ENCODE data around the gene RUNX2. TPM values are rescaled to one million over a fixed set of nuclear protein-coding genes. Genes with fewer than 3 reads are reported as not detected.

RUNX2 gene
- total RNA-seq, 1 donor from 2014 or later, result not detected

- no peak overlapping the region for H3K4me3 Mint-ChIP-seq (ENCODE audit: unreplicated experiment)
- no peaks in the 10 kb centered on the region for H3K36me3 Mint-ChIP-seq (ENCODE audit: unreplicated experiment)
- H3K27me3 Mint-ChIP-seq (ENCODE audit: unreplicated experiment), result no peaks in the 10 kb centered on the region
- TF ChIP-seq, protein P1, sequence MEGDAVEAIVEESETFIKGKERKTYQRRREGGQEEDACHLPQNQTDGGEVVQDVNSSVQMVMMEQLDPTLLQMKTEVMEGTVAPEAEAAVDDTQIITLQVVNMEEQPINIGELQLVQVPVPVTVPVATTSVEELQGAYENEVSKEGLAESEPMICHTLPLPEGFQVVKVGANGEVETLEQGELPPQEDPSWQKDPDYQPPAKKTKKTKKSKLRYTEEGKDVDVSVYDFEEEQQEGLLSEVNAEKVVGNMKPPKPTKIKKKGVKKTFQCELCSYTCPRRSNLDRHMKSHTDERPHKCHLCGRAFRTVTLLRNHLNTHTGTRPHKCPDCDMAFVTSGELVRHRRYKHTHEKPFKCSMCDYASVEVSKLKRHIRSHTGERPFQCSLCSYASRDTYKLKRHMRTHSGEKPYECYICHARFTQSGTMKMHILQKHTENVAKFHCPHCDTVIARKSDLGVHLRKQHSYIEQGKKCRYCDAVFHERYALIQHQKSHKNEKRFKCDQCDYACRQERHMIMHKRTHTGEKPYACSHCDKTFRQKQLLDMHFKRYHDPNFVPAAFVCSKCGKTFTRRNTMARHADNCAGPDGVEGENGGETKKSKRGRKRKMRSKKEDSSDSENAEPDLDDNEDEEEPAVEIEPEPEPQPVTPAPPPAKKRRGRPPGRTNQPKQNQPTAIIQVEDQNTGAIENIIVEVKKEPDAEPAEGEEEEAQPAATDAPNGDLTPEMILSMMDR (IDR thresholded peaks at IDR 0.05; ENCODE audit: partially characterized antibody, unreplicated experiment), result no peak
- H3K27ac Mint-ChIP-seq (ENCODE audit: unreplicated experiment), result no peak overlapping the region
- no peaks in the 10 kb centered on the region for H3K4me1 Mint-ChIP-seq (ENCODE audit: low read depth, unreplicated experiment)
- DNase-seq, result no peak
- H3K9me3 Mint-ChIP-seq (ENCODE audit: unreplicated experiment), result no peaks in the 10 kb centered on the region
Measured at GRCh38 chr6:45437439-45437815, 109.3 kb downstream of the RUNX2 start.

GRCh38 chr6:45438151-45438550 is 110.0 kb downstream of the RUNX2 start:
- no peak overlapping the region for H3K27ac Mint-ChIP-seq (ENCODE audit: unreplicated experiment)
- TF ChIP-seq, protein P1 (IDR thresholded peaks at IDR 0.05; ENCODE audit: partially characterized antibody, unreplicated experiment), result no peak
- H3K4me3 Mint-ChIP-seq (ENCODE audit: unreplicated experiment), result no peak overlapping the region
- no peaks in the 10 kb centered on the region for H3K4me1 Mint-ChIP-seq (ENCODE audit: low read depth, unreplicated experiment)
- no peaks in the 10 kb centered on the region for H3K36me3 Mint-ChIP-seq (ENCODE audit: unreplicated experiment)
- H3K27me3 Mint-ChIP-seq (ENCODE audit: unreplicated experiment), result no peaks in the 10 kb centered on the region
- no peaks in the 10 kb centered on the region for H3K9me3 Mint-ChIP-seq (ENCODE audit: unreplicated experiment)
- DNase-seq, result no peak

DNA sequence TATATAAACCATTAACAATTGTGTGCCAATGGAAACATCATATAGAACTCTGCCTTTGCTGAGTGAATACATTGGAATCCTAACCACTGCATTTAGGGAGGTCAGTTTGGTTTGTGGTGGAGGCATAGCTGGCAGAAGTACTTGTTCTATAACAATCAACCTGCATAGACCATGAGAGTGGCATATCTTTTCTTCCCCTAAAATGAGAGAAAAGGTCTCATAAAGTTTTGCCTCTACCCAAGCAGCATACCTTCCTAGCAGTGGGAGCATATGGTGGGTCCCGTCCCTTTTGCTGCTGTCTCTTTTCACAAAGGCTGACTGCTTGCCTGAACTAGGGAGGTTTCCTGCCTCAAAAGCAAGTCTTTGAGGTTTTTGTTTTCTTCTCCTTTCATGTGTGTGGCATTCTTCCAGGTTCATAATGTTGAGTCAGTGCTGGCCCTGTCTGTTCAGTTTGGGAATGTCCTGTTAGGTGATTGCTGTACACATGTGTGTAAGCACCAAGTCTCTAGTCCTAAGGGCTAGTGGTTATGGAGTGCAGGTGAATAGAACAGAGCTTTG is 110.8 kb downstream of the RUNX2 start:
- Mint-ChIP-seq H3K9me3 (ENCODE audit: unreplicated experiment) (no peaks in the 10 kb centered on the region), H3K4me3 (ENCODE audit: unreplicated experiment) (no peak overlapping the region)

GRCh38 chr6:45439459-45439858 is 111.3 kb downstream of the RUNX2 start:
- TF ChIP-seq, protein P1 (IDR thresholded peaks at IDR 0.05; ENCODE audit: partially characterized antibody, unreplicated experiment), result no peak
- no peak overlapping the region for H3K27ac Mint-ChIP-seq (ENCODE audit: unreplicated experiment)
- H3K9me3 Mint-ChIP-seq (ENCODE audit: unreplicated experiment), result no peaks in the 10 kb centered on the region
- no peak for DNase-seq
- H3K4me3 Mint-ChIP-seq (ENCODE audit: unreplicated experiment), result no peak overlapping the region
- no peaks in the 10 kb centered on the region for H3K27me3 Mint-ChIP-seq (ENCODE audit: unreplicated experiment)
- no peaks in the 10 kb centered on the region for H3K36me3 Mint-ChIP-seq (ENCODE audit: unreplicated experiment)
- no peaks in the 10 kb centered on the region for H3K4me1 Mint-ChIP-seq (ENCODE audit: low read depth, unreplicated experiment)

More for the DNA sequence above, 110.8 kb downstream of the RUNX2 start:
- no peak overlapping the region for H3K27ac Mint-ChIP-seq (ENCODE audit: unreplicated experiment)
- no peak for DNase-seq
- TF ChIP-seq, protein P1 (IDR thresholded peaks at IDR 0.05; ENCODE audit: partially characterized antibody, unreplicated experiment), result no peak
- H3K4me1 Mint-ChIP-seq (ENCODE audit: low read depth, unreplicated experiment), result no peaks in the 10 kb centered on the region
- no peaks in the 10 kb centered on the region for H3K27me3 Mint-ChIP-seq (ENCODE audit: unreplicated experiment)
- H3K36me3 Mint-ChIP-seq (ENCODE audit: unreplicated experiment), result no peaks in the 10 kb centered on the region

DNA sequence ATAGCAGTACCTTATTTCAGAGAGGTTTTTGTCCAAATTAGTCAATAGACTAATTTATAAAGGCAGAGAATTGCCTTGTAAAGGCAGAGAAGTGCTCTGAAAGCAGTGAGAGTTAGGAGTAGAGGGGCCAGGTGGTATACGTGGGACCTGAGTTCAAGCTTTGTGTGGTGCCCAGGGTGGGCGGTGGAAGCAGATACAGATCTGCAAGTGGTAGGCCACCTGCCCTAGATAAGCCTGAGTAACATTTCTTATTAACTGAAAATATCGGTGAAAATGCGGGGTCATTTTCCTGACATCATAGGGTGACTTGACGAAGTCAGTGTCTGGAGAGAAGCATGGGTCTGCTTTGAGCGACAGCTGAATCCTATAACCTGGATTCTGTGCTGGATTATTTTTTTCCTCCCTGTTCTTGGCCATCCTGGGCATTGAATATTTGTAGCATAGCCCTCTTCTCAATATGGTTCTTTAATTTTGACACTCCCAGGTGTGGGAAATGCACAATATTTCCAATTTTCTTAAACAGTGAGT is 111.8 kb downstream of the RUNX2 start:
- no peak overlapping the region for H3K27ac Mint-ChIP-seq (ENCODE audit: unreplicated experiment)
- no peaks in the 10 kb centered on the region for H3K9me3 Mint-ChIP-seq (ENCODE audit: unreplicated experiment)
- no peaks in the 10 kb centered on the region for H3K27me3 Mint-ChIP-seq (ENCODE audit: unreplicated experiment)
- no peak for DNase-seq
- no peak overlapping the region for H3K4me3 Mint-ChIP-seq (ENCODE audit: unreplicated experiment)
- no peaks in the 10 kb centered on the region for H3K36me3 Mint-ChIP-seq (ENCODE audit: unreplicated experiment)
- TF ChIP-seq, protein P1 (IDR thresholded peaks at IDR 0.05; ENCODE audit: partially characterized antibody, unreplicated experiment), result no peak
- no peaks in the 10 kb centered on the region for H3K4me1 Mint-ChIP-seq (ENCODE audit: low read depth, unreplicated experiment)
